ENCODE results near the gene TMEM231.

DNA sequence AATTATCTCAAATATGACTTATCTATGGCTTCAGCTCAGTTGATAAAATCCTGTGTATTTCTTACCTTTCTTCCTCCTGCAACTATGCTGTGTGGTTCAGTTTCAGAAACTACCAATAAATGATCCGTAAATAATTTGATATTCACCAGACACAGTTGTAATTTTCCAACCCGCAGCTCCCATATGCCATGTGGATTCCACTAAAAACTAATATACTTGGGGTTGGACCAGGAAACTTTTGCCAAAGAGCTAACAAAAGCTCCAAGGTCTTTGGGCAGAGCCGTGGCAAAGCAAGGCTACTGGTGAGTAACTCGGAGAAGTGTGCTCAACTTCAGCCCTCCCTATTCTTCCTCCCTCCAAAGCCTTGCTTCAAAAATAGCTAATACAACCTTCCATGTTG is 58.5 kb downstream of the TMEM231 start:
- TF ChIP-seq POLR2AphosphoS5 (IDR thresholded peaks at IDR 0.05; ENCODE audit: low read depth, low read length) (no peak), POLR2A (IDR thresholded peaks at IDR 0.05; ENCODE audit: low read depth, low read length) (no peak)
